OCI-LY7 (cell line): ENCODE data around the gene FOLR2.

Experiments used
- CTCF ChIP-seq: fragments of 200-600 bp; sonication (generic); conservative IDR thresholded peaks from 2 replicates; pipeline ENCODE4 v1.5.1; 2014; ENCODE audit warnings: mild to moderate bottlenecking, antibody characterized with exemption, low read length, moderate library complexity, mixed read lengths
- EZH2phosphoT487 ChIP-seq: fragments of 200-600 bp; sonication (generic); IDR thresholded peaks from 2 replicates; pipeline ENCODE4 v1.6.1; 2018; ENCODE audit warnings: low read depth, borderline replicate concordance, mild to moderate bottlenecking, mixed run types, antibody characterized with exemption, low read length, moderate library complexity, mixed read lengths

- TF ChIP-seq CTCF, result no peak
- no peak for TF ChIP-seq EZH2phosphoT487
Observed at GRCh38 chr11:72260574-72260973, 44.0 kb downstream of the FOLR2 start.
